ENCODE data around the gene PIGO.
A peak's percentile ranks its signal among the peaks of the same experiment; 100 is the strongest.

DNA sequence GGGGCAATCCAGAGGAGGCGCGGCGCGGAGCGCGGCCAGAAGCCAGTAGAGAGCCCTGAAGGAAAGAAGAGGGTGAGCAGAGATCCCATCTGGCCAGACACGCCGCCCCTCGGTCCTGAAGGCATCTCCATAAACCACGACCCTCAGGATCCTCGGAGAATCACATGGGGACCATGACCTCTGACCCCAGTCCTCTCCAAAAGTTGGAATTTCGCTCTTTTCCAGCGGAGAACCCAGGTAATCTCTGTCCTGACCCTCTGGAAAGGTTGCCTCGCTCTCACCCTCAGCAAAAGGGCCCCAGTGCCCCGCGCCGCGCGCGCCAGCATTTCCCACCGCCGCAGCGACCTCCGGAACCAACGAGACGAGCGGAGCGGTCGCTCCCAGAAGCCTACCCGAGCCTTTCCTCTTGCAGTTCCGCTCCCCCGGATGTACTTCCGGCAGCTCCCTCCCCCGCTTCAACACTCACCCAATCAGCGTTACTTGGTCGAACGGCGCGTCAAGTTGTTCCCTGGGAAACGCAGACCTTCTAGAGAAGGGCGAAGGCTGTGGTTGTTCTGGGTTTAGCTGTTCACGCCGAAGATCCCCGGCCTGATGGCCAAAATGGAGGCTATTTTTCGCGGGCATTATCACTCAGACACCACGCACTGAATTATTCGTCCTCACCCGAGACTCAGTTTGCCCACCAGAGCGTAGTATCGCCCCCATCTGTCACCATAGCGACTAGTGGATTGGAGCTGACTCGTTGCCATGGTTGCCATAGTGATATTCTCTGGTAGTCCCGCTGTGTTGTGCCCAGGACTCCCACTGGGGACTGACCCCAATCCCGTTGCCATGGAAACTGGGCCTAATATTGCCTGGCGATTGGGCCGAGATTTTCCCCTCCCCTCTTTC is 6.6 kb upstream of the PIGO start, which contains the start of gene STOML2:
- TF ChIP-seq, protein P1, sequence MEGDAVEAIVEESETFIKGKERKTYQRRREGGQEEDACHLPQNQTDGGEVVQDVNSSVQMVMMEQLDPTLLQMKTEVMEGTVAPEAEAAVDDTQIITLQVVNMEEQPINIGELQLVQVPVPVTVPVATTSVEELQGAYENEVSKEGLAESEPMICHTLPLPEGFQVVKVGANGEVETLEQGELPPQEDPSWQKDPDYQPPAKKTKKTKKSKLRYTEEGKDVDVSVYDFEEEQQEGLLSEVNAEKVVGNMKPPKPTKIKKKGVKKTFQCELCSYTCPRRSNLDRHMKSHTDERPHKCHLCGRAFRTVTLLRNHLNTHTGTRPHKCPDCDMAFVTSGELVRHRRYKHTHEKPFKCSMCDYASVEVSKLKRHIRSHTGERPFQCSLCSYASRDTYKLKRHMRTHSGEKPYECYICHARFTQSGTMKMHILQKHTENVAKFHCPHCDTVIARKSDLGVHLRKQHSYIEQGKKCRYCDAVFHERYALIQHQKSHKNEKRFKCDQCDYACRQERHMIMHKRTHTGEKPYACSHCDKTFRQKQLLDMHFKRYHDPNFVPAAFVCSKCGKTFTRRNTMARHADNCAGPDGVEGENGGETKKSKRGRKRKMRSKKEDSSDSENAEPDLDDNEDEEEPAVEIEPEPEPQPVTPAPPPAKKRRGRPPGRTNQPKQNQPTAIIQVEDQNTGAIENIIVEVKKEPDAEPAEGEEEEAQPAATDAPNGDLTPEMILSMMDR (IDR thresholded peaks at IDR 0.05): peak in 2 of 5 experiments; percentile 22 to 58
- peak; percentile 30 to 74 for TF ChIP-seq POLR2A (IDR thresholded peaks at IDR 0.05)
- TF ChIP-seq EP300 (IDR thresholded peaks at IDR 0.05): peak; percentile 76 to 93
